ENCODE data around the gene CLCN6. TPM values are rescaled to one million over a fixed set of nuclear protein-coding genes. Genes with fewer than 3 reads are reported as not detected.

Gene CLCN6
- total RNA-seq, 1 donor from 2014 or later = 42.9 TPM

GRCh38 chr1:11860083-11860482 is 54.1 kb downstream of the CLCN6 start:
- no peak overlapping the region for H3K4me3 Mint-ChIP-seq (ENCODE audit: unreplicated experiment)
- no peaks in the 10 kb centered on the region for H3K4me1 Mint-ChIP-seq (ENCODE audit: unreplicated experiment)
- no peaks in the 10 kb centered on the region for H3K9me3 Mint-ChIP-seq (ENCODE audit: unreplicated experiment)
- DNase-seq (ENCODE audit: low spot score) = no peak
- no peaks in the 10 kb centered on the region for H3K36me3 Mint-ChIP-seq (ENCODE audit: low read depth, unreplicated experiment)
- H3K27ac Mint-ChIP-seq (ENCODE audit: unreplicated experiment) = no peak overlapping the region
- TF ChIP-seq, protein P1, sequence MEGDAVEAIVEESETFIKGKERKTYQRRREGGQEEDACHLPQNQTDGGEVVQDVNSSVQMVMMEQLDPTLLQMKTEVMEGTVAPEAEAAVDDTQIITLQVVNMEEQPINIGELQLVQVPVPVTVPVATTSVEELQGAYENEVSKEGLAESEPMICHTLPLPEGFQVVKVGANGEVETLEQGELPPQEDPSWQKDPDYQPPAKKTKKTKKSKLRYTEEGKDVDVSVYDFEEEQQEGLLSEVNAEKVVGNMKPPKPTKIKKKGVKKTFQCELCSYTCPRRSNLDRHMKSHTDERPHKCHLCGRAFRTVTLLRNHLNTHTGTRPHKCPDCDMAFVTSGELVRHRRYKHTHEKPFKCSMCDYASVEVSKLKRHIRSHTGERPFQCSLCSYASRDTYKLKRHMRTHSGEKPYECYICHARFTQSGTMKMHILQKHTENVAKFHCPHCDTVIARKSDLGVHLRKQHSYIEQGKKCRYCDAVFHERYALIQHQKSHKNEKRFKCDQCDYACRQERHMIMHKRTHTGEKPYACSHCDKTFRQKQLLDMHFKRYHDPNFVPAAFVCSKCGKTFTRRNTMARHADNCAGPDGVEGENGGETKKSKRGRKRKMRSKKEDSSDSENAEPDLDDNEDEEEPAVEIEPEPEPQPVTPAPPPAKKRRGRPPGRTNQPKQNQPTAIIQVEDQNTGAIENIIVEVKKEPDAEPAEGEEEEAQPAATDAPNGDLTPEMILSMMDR (IDR thresholded peaks at IDR 0.05; ENCODE audit: unreplicated experiment) = no peak
- H3K27me3 Mint-ChIP-seq (ENCODE audit: unreplicated experiment) = peaks cover 2% of the 10 kb centered on the region

DNA sequence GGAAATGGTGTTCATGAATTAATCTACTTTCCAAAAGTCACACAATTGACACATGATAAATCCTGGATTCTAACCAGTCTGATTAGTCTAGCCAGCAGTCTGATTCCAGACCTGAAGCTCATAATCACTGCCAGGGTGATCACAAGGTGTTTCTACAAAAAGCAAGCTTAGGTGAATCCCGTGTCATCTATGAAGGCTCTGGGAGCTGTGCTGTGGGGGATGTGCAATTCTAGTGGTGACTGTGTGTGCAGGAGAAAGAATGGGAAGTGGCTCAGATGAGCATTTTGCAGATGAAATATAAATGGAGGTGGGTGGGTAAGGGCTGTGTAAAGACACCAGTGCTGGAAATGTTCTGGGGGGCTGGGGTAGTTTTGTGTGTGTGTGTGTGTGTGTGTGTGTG is 54.6 kb downstream of the CLCN6 start:
- DNase-seq (ENCODE audit: low spot score) = no peak
- no peaks in the 10 kb centered on the region for H3K36me3 Mint-ChIP-seq (ENCODE audit: low read depth, unreplicated experiment)
- peak overlapping the region; percentile 5 for H3K27ac Mint-ChIP-seq (ENCODE audit: unreplicated experiment)
- H3K9me3 Mint-ChIP-seq (ENCODE audit: unreplicated experiment) = no peaks in the 10 kb centered on the region
- TF ChIP-seq, protein P1 (IDR thresholded peaks at IDR 0.05; ENCODE audit: unreplicated experiment) = no peak
- H3K27me3 Mint-ChIP-seq (ENCODE audit: unreplicated experiment) = peaks cover 2% of the 10 kb centered on the region
- no peak overlapping the region for H3K4me3 Mint-ChIP-seq (ENCODE audit: unreplicated experiment)
- no peaks in the 10 kb centered on the region for H3K4me1 Mint-ChIP-seq (ENCODE audit: unreplicated experiment)

DNA sequence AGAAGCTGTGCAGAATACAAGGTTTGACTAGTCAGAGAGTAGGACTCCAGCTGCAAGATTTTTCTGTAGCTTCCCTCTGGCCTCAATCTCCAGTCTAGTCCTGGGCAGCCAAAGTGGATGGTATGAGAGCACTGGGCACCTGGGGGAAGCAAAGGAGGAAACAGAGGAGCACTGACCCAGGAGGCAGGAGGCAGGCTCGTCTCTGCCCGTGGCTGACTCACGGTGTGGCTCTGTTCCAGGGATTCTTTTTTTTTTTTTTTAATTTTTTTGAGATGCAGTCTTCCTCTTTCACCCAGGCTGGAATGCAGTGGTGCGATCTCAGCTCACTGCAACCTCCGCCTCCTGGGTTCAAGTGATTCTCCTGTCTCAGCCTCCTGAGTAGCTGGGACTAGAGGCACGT is 56.9 kb downstream of the CLCN6 start:
- Mint-ChIP-seq H3K4me1 (ENCODE audit: unreplicated experiment) (no peaks in the 10 kb centered on the region), H3K36me3 (ENCODE audit: low read depth, unreplicated experiment) (no peaks in the 10 kb centered on the region), H3K4me3 (ENCODE audit: unreplicated experiment) (no peak overlapping the region), H3K27ac (ENCODE audit: unreplicated experiment) (no peak overlapping the region), H3K27me3 (ENCODE audit: unreplicated experiment) (peaks cover 2% of the 10 kb centered on the region), H3K9me3 (ENCODE audit: unreplicated experiment) (no peaks in the 10 kb centered on the region)
- no peak for DNase-seq (ENCODE audit: low spot score)
- TF ChIP-seq, protein P1 (IDR thresholded peaks at IDR 0.05; ENCODE audit: unreplicated experiment) = no peak

- Mint-ChIP-seq H3K9me3 (ENCODE audit: unreplicated experiment) (no peaks in the 10 kb centered on the region), H3K4me1 (ENCODE audit: unreplicated experiment) (no peaks in the 10 kb centered on the region), H3K36me3 (ENCODE audit: low read depth, unreplicated experiment) (no peaks in the 10 kb centered on the region), H3K4me3 (ENCODE audit: unreplicated experiment) (no peak overlapping the region), H3K27me3 (ENCODE audit: unreplicated experiment) (peaks cover 5% of the 10 kb centered on the region), H3K27ac (ENCODE audit: unreplicated experiment) (no peak overlapping the region)
- TF ChIP-seq, protein P1 (IDR thresholded peaks at IDR 0.05; ENCODE audit: unreplicated experiment) = no peak
- no peak for DNase-seq (ENCODE audit: low spot score)
Observed at GRCh38 chr1:11868331-11868980, 62.5 kb downstream of the CLCN6 start.

DNA sequence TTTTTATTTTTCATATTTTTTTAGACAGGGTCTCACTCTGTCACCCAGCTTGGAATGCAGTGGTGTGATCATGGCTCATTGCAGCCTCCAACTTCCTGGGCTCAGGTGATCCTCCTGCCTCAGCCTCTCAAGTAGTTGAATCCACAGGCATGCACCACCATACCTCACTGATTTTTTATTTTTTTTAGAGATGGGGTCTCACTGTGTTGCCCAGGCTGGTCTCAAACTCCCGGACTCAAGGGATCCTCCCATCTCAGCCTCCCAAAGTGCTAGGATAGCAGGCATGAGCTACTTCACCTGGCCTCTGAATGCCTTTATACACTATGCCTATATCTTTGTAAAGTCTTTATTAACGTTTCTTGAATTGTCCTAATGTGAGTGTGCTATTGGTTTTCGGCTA is 63.1 kb downstream of the CLCN6 start:
- H3K4me1 Mint-ChIP-seq (ENCODE audit: unreplicated experiment) = no peaks in the 10 kb centered on the region
- no peak for DNase-seq (ENCODE audit: low spot score)
- H3K36me3 Mint-ChIP-seq (ENCODE audit: low read depth, unreplicated experiment) = no peaks in the 10 kb centered on the region
- H3K27me3 Mint-ChIP-seq (ENCODE audit: unreplicated experiment) = peaks cover 5% of the 10 kb centered on the region
- H3K9me3 Mint-ChIP-seq (ENCODE audit: unreplicated experiment) = no peaks in the 10 kb centered on the region
- H3K27ac Mint-ChIP-seq (ENCODE audit: unreplicated experiment) = no peak overlapping the region
- TF ChIP-seq, protein P1 (IDR thresholded peaks at IDR 0.05; ENCODE audit: unreplicated experiment) = no peak
- H3K4me3 Mint-ChIP-seq (ENCODE audit: unreplicated experiment) = no peak overlapping the region

All from endothelial cell (in vitro differentiated cells).